GM15510 (cell line): ENCODE data around the gene GRM5.
"Not testable (repeated sequence)": the region's sequence is repeated elsewhere in the genome, so short reads cannot be mapped to it uniquely, and the experiment has no call there.

ENCODE experiments used
- POLR2A ChIP-seq: IDR thresholded peaks from 3 replicates; pipeline ENCODE4 v1.6.1; 2011; ENCODE audit warnings: borderline replicate concordance; ENCODE audit not compliant: insufficient read length; ENCODE audit errors: extremely low read depth

The GRM5 gene

GRCh38 chr11:89065651-89066201 is at the start of gene GRM5:
Gene GRM5, minus strand, starts transcription at chr11:89065982. Its CDS starts 18,110 bp downstream, at chr11:89047872.
- not testable (repeated sequence) for TF ChIP-seq POLR2A

- TF ChIP-seq POLR2A: no peak
These were observed 1.5 kb upstream of the GRM5 start for GRCh38 chr11:89067264-89067663.

- TF ChIP-seq POLR2A: no peak
These were observed 716 bp downstream of the GRM5 start for GRCh38 chr11:89065066-89065465.

- no peak for TF ChIP-seq POLR2A
These were observed 13.6 kb downstream of the GRM5 start for GRCh38 chr11:89052220-89052619.

- TF ChIP-seq POLR2A: no peak
These were observed 44.4 kb downstream of the GRM5 start for GRCh38 chr11:89021339-89021738.

GRCh38 chr11:89016214-89016613 is 49.6 kb downstream of the GRM5 start:
- no peak for TF ChIP-seq POLR2A

- no peak for TF ChIP-seq POLR2A
These were observed 50.2 kb downstream of the GRM5 start for GRCh38 chr11:89015614-89016013.

GRCh38 chr11:88979641-88980040 is 86.1 kb downstream of the GRM5 start:
- TF ChIP-seq POLR2A: no peak

- no peak for TF ChIP-seq POLR2A
These were observed 93.6 kb downstream of the GRM5 start for GRCh38 chr11:88972210-88972609.

GRCh38 chr11:88950975-88951374 is 114.8 kb downstream of the GRM5 start:
- TF ChIP-seq POLR2A: no peak

GRCh38 chr11:88909500-88909899 is 156.3 kb downstream of the GRM5 start:
- no peak for TF ChIP-seq POLR2A

- no peak for TF ChIP-seq POLR2A
These were observed 179.0 kb downstream of the GRM5 start for GRCh38 chr11:88886796-88887195.

GRCh38 chr11:88861618-88862017 is 204.2 kb downstream of the GRM5 start:
- no peak for TF ChIP-seq POLR2A

- no peak for TF ChIP-seq POLR2A
These were observed 216.4 kb downstream of the GRM5 start for GRCh38 chr11:88849368-88849767.

- TF ChIP-seq POLR2A: no peak
These were observed 234.4 kb downstream of the GRM5 start for GRCh38 chr11:88831303-88831890.

GRCh38 chr11:88827018-88827676 is 238.6 kb downstream of the GRM5 start:
- TF ChIP-seq POLR2A: no peak
